ENCODE measurements around the gene TBC1D10A.

GRCh38 chr22:30308518-30309230 is 18.1 kb downstream of the TBC1D10A start:
- TF ChIP-seq EP300 (IDR thresholded peaks at IDR 0.05): no peak
- no peak for TF ChIP-seq CTCF (IDR thresholded peaks at IDR 0.05)

All from tibial nerve (tissue), 4 donors.